GM23338 (cell line): ENCODE data around the gene APOL4. TPM values are rescaled to one million over a fixed set of nuclear protein-coding genes. Genes with fewer than 3 reads are reported as not detected.

ENCODE experiments used
- ATAC-seq: fragments of 200-7000 bp; cut with Tn5 transposase; 3 replicates; pipeline ENCODE4 v1.9.1; 2020
- DNase-seq: peaks from one replicate; pipeline ENCODE4 v3.0.0-alpha.2; 2015; ENCODE audit warnings: low spot score
- H2AFZ ChIP-seq: fragments of 200-600 bp; sonication (generic); 2 replicates; pipeline ENCODE4 v1.8.0; 2016; ENCODE audit warnings: antibody characterized with exemption, mild to moderate bottlenecking, moderate library complexity
- H3F3A ChIP-seq: fragments of 200-600 bp; sonication (generic); replicated peaks from 2 replicates; pipeline ENCODE4 v1.8.0; 2017; ENCODE audit warnings: antibody characterized with exemption, mixed run types, low read depth
- H3K27ac ChIP-seq: fragments of 200-600 bp; sonication (generic); 2 replicates; pipeline ENCODE4 v1.6.1; 2016; ENCODE audit warnings: low read depth
- H3K27me3 ChIP-seq: fragments of 200-600 bp; sonication (generic); 2 replicates; pipeline ENCODE4 v1.8.0; 2016; ENCODE audit warnings: mild to moderate bottlenecking, mixed run types, moderate library complexity; ENCODE audit not compliant: insufficient read depth
- H3K36me3 ChIP-seq: fragments of 200-600 bp; sonication (generic); 2 replicates; pipeline ENCODE4 v1.8.0; 2016; ENCODE audit warnings: mild to moderate bottlenecking; ENCODE audit not compliant: insufficient read depth
- H3K4me1 ChIP-seq: fragments of 200-600 bp; sonication (generic); 2 replicates; pipeline ENCODE4 v1.8.0; 2016; ENCODE audit warnings: mild to moderate bottlenecking, moderate library complexity; ENCODE audit not compliant: insufficient read depth
- H3K4me2 ChIP-seq: fragments of 200-600 bp; sonication (generic); 2 replicates; pipeline ENCODE4 v1.7.1; 2017; ENCODE audit warnings: mixed run types
- H3K4me3 ChIP-seq: fragments of 200-600 bp; sonication (generic); 2 replicates; pipeline ENCODE4 v1.6.1; 2016; ENCODE audit warnings: mixed run types
- H3K79me2 ChIP-seq: fragments of 200-600 bp; sonication (generic); replicated peaks from 2 replicates; pipeline ENCODE4 v1.8.0; 2017; ENCODE audit warnings: mild to moderate bottlenecking; ENCODE audit not compliant: insufficient read depth
- H3K9me2 ChIP-seq: fragments of 200-600 bp; sonication (generic); 2 replicates; pipeline ENCODE4 v1.8.0; 2017; ENCODE audit not compliant: insufficient read depth
- H4K20me1 ChIP-seq: fragments of 200-600 bp; sonication (generic); replicated peaks from 2 replicates; pipeline ENCODE4 v1.8.0; 2017; ENCODE audit warnings: mild to moderate bottlenecking; ENCODE audit not compliant: insufficient read depth
- H3K27ac Mint-ChIP-seq: 2 replicates; pipeline ENCODE4 v1.8.0; 2020; ENCODE audit warnings: inconsistent platforms, mild to moderate bottlenecking, moderate library complexity, mixed read lengths
- H3K27me3 Mint-ChIP-seq: 3 replicates; pipeline ENCODE4 v1.8.0; 2022; ENCODE audit warnings: low read depth, mild to moderate bottlenecking, moderate library complexity, mixed read lengths, inconsistent platforms; ENCODE audit not compliant: insufficient read depth, poor library complexity
- H3K36me3 Mint-ChIP-seq: 3 replicates; pipeline ENCODE4 v1.8.0; 2021; ENCODE audit warnings: low read depth, mild to moderate bottlenecking, inconsistent platforms, moderate library complexity, mixed read lengths
- H3K4me1 Mint-ChIP-seq: 3 replicates; pipeline ENCODE4 v1.8.0; 2020; ENCODE audit warnings: mild to moderate bottlenecking, inconsistent platforms, mixed read lengths
- H3K4me3 Mint-ChIP-seq: 3 replicates; pipeline ENCODE4 v1.8.0; 2021; ENCODE audit warnings: moderate library complexity, mild to moderate bottlenecking, inconsistent platforms, mixed read lengths
- H3K9me3 Mint-ChIP-seq: 3 replicates; pipeline ENCODE4 v1.8.0; 2020; ENCODE audit warnings: moderate library complexity, mild to moderate bottlenecking, inconsistent platforms, mixed read lengths
- ETS1 ChIP-seq: IDR thresholded peaks from 2 replicates; pipeline ENCODE4 v1.6.1; 2016; ENCODE audit warnings: antibody characterized with exemption
- EZH2phosphoT487 ChIP-seq: fragments of 200-600 bp; sonication (generic); IDR thresholded peaks from one replicate; pipeline ENCODE4 v1.8.1; 2018; ENCODE audit warnings: antibody characterized with exemption; ENCODE audit not compliant: unreplicated experiment
- JUNB ChIP-seq: IDR thresholded peaks from one replicate; pipeline ENCODE4 v1.6.1; 2016; ENCODE audit warnings: antibody characterized with exemption; ENCODE audit not compliant: unreplicated experiment
- NANOG ChIP-seq: IDR thresholded peaks from 2 replicates; pipeline ENCODE4 v1.6.1; 2016; ENCODE audit warnings: antibody characterized with exemption, borderline replicate concordance
- POLR2AphosphoS5 ChIP-seq: IDR thresholded peaks from 2 replicates; pipeline ENCODE4 v1.6.1; 2016; ENCODE audit warnings: antibody characterized with exemption, low read depth
- STAT1 ChIP-seq: IDR thresholded peaks from one replicate; pipeline ENCODE4 v1.6.1; 2016; ENCODE audit warnings: antibody characterized with exemption; ENCODE audit not compliant: unreplicated experiment
- ZNF114 ChIP-seq: fragments of 250-450 bp; sonication (Bioruptor Pico); IDR thresholded peaks from 2 replicates; pipeline ENCODE4 v1.5.0; 2020; ENCODE audit warnings: mild to moderate bottlenecking, moderate library complexity
- ZNF331 ChIP-seq: fragments of 250-450 bp; sonication (Bioruptor Pico); IDR thresholded peaks from 2 replicates; pipeline ENCODE4 v1.5.0; 2020; ENCODE audit warnings: low read depth, mild to moderate bottlenecking, moderate library complexity
- polyA plus RNA-seq: library from polyadenylated mRNA; unstranded; fragments of >200 nt; fragmentation: Nextera tagmentation; extraction: Ambion mirVana; gene quantifications from 2 replicates; pipeline ENCODE4 v1.2.1, GENCODE V29; 2016
- total RNA-seq: library from RNA; depleted of rRNA; stranded (reverse); fragments of >200 nt; shearing (Covaris generic); gene quantifications from 2 replicates; pipeline ENCODE4 v1.2.3, GENCODE V29; 2014
- TF ChIP-seq, protein P1 (sequence below), 2 experiments: fragments of 200-600 bp in 1 of 2; sonication (generic) in 1 of 2; conservative IDR thresholded peaks; 2 replicates each; pipeline versions ENCODE4 v1.5.1 to v1.6.1; 2016 to 2017; ENCODE audit warnings: antibody characterized with exemption in 2 of 2, low read depth in 2 of 2, mild to moderate bottlenecking in 2 of 2, moderate library complexity in 1 of 2
- TF ChIP-seq, protein P2 (sequence below): fragments of 250-450 bp; sonication (Bioruptor Pico); IDR thresholded peaks from 2 replicates; pipeline ENCODE4 v1.5.0; 2020; ENCODE audit warnings: mild to moderate bottlenecking, moderate library complexity

Gene APOL4
- total and polyA plus RNA-seq, 2 experiments from 2014 or later: not detected

DNA sequence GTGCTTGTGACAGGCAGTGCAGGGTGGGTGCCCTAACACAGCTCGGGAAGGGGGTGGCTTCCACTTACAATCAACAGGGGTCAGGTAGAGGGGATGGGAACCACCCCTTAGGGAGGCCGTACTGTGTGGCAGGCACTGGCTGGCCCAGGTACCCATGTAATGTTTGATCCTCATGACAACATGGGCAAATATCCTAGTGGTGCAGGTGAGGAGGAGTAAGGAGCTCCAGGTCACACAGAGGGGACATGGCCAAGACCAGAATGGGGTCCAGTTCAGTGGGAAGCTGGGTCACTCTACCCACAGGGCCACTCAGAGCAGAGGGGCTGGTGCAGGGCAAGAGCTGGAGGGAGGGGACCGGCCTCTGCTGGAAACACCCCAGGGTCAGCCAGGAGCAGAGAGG, 3.1 kb downstream of the APOL4 start:
- Histone ChIP-seq H3K9me2 (no peaks in the 10 kb centered on the region), H3K4me3 (no peak overlapping the region), H3K4me1 (peaks cover 17% of the 10 kb centered on the region), H4K20me1 (no peaks in the 10 kb centered on the region), H3K27me3 (no peaks in the 10 kb centered on the region), H3K36me3 (no peaks in the 10 kb centered on the region), H3K4me2 (no peak overlapping the region), H2AFZ (no peak overlapping the region), H3F3A (no peaks in the 10 kb centered on the region), H3K79me2 (no peaks in the 10 kb centered on the region), H3K27ac (no peak overlapping the region)
- H3K9me3 Mint-ChIP-seq: no peaks in the 10 kb centered on the region
- peaks cover 17% of the 10 kb centered on the region for H3K27me3 Mint-ChIP-seq
- no peak overlapping the region for H3K27ac Mint-ChIP-seq
- no peak for DNase-seq
- no peak for ATAC-seq
- peaks cover 49% of the 10 kb centered on the region for H3K4me1 Mint-ChIP-seq
- TF ChIP-seq, protein P1, sequence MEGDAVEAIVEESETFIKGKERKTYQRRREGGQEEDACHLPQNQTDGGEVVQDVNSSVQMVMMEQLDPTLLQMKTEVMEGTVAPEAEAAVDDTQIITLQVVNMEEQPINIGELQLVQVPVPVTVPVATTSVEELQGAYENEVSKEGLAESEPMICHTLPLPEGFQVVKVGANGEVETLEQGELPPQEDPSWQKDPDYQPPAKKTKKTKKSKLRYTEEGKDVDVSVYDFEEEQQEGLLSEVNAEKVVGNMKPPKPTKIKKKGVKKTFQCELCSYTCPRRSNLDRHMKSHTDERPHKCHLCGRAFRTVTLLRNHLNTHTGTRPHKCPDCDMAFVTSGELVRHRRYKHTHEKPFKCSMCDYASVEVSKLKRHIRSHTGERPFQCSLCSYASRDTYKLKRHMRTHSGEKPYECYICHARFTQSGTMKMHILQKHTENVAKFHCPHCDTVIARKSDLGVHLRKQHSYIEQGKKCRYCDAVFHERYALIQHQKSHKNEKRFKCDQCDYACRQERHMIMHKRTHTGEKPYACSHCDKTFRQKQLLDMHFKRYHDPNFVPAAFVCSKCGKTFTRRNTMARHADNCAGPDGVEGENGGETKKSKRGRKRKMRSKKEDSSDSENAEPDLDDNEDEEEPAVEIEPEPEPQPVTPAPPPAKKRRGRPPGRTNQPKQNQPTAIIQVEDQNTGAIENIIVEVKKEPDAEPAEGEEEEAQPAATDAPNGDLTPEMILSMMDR (conservative IDR thresholded peaks at IDR 0.05; ENCODE audit: low read depth in 2 of 2): no peak
- TF ChIP-seq ZNF114 (CRISPR knock-in tag): no peak
- no peak for TF ChIP-seq ETS1
- no peak for TF ChIP-seq STAT1
- no peak for TF ChIP-seq NANOG
- TF ChIP-seq JUNB: no peak
- TF ChIP-seq POLR2AphosphoS5: no peak
- no peak for TF ChIP-seq ZNF331 (CRISPR knock-in tag)
- no peaks in the 10 kb centered on the region; the same call in 2 of the 3 replicates for H3K36me3 Mint-ChIP-seq
- H3K4me3 Mint-ChIP-seq: no peak overlapping the region; the same call in 2 of the 3 replicates

- H3K9me3 Mint-ChIP-seq: no peaks in the 10 kb centered on the region
- Histone ChIP-seq H3K4me2 (peak overlapping the region; percentile 79), H4K20me1 (no peaks in the 10 kb centered on the region), H3K4me3 (peak overlapping the region; percentile 30; the same call in 1 of the 2 replicates), H3F3A (no peaks in the 10 kb centered on the region), H3K27me3 (no peaks in the 10 kb centered on the region), H2AFZ (peak overlapping the region; percentile 92), H3K79me2 (no peaks in the 10 kb centered on the region), H3K27ac (no peak overlapping the region), H3K36me3 (no peaks in the 10 kb centered on the region), H3K9me2 (no peaks in the 10 kb centered on the region), H3K4me1 (peaks cover 17% of the 10 kb centered on the region)
- H3K36me3 Mint-ChIP-seq: no peaks in the 10 kb centered on the region; the same call in 2 of the 3 replicates
- peaks cover 18% of the 10 kb centered on the region for H3K27me3 Mint-ChIP-seq
- ATAC-seq (peak; percentile 15), DNase-seq (peak; percentile 42)
- H3K4me3 Mint-ChIP-seq: peak overlapping the region; percentile 23; the same call in 1 of the 3 replicates
- peaks cover 49% of the 10 kb centered on the region for H3K4me1 Mint-ChIP-seq
- H3K27ac Mint-ChIP-seq: peak overlapping the region; percentile 74
- TF ChIP-seq JUNB (no peak), EZH2phosphoT487 (no peak), POLR2AphosphoS5 (no peak), ZNF114 (CRISPR knock-in tag) (no peak), ETS1 (no peak)
- TF ChIP-seq, protein P2, sequence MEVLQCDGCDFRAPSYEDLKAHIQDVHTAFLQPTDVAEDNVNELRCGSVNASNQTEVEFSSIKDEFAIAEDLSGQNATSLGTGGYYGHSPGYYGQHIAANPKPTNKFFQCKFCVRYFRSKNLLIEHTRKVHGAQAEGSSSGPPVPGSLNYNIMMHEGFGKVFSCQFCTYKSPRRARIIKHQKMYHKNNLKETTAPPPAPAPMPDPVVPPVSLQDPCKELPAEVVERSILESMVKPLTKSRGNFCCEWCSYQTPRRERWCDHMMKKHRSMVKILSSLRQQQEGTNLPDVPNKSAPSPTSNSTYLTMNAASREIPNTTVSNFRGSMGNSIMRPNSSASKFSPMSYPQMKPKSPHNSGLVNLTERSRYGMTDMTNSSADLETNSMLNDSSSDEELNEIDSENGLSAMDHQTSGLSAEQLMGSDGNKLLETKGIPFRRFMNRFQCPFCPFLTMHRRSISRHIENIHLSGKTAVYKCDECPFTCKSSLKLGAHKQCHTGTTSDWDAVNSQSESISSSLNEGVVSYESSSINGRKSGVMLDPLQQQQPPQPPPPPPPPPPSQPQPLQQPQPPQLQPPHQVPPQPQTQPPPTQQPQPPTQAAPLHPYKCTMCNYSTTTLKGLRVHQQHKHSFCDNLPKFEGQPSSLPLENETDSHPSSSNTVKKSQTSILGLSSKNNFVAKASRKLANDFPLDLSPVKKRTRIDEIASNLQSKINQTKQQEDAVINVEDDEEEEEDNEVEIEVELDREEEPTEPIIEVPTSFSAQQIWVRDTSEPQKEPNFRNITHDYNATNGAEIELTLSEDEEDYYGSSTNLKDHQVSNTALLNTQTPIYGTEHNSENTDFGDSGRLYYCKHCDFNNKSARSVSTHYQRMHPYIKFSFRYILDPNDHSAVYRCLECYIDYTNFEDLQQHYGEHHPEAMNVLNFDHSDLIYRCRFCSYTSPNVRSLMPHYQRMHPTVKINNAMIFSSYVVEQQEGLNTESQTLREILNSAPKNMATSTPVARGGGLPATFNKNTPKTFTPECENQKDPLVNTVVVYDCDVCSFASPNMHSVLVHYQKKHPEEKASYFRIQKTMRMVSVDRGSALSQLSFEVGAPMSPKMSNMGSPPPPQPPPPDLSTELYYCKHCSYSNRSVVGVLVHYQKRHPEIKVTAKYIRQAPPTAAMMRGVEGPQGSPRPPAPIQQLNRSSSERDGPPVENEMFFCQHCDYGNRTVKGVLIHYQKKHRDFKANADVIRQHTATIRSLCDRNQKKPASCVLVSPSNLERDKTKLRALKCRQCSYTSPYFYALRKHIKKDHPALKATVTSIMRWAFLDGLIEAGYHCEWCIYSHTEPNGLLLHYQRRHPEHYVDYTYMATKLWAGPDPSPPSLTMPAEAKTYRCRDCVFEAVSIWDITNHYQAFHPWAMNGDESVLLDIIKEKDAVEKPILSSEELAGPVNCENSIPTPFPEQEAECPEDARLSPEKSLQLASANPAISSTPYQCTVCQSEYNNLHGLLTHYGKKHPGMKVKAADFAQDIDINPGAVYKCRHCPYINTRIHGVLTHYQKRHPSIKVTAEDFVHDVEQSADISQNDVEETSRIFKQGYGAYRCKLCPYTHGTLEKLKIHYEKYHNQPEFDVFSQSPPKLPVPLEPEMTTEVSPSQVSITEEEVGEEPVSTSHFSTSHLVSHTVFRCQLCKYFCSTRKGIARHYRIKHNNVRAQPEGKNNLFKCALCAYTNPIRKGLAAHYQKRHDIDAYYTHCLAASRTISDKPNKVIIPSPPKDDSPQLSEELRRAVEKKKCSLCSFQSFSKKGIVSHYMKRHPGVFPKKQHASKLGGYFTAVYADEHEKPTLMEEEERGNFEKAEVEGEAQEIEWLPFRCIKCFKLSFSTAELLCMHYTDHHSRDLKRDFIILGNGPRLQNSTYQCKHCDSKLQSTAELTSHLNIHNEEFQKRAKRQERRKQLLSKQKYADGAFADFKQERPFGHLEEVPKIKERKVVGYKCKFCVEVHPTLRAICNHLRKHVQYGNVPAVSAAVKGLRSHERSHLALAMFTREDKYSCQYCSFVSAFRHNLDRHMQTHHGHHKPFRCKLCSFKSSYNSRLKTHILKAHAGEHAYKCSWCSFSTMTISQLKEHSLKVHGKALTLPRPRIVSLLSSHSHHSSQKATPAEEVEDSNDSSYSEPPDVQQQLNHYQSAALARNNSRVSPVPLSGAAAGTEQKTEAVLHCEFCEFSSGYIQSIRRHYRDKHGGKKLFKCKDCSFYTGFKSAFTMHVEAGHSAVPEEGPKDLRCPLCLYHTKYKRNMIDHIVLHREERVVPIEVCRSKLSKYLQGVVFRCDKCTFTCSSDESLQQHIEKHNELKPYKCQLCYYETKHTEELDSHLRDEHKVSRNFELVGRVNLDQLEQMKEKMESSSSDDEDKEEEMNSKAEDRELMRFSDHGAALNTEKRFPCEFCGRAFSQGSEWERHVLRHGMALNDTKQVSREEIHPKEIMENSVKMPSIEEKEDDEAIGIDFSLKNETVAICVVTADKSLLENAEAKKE (CRISPR knock-in tag): no peak
Observed at GRCh38 chr22:36197514-36198146, 4.0 kb downstream of the APOL4 start.
